DMS53 treated with DMSO at 0.1 percent for 48 hours (cell line): Measurements from ENCODE around the gene HDAC10.

ENCODE experiments used
- DNase-seq: peaks from one replicate; lab custom pipeline; 2025; ENCODE audit not compliant: unreplicated experiment; lab: John Stamatoyannopoulos, UW

The HDAC10 gene

GRCh38 chr22:50244420-50245213, 6.4 kb downstream of the HDAC10 start, which contains the start of gene TUBGCP6:
TSS of gene TUBGCP6 (minus strand) at chr22:50245023. CDS start at chr22:50244459, 564 bp downstream.
- DNase-seq, result peak; percentile 71

GRCh38 chr22:50243685-50244419, 7.2 kb downstream of the HDAC10 start:
- DNase-seq, result peak; percentile 19

- DNase-seq, result no peak
Observed at GRCh38 chr22:50242406-50242949, 8.6 kb downstream of the HDAC10 start.

GRCh38 chr22:50238755-50239154, 12.3 kb downstream of the HDAC10 start:
- DNase-seq, result no peak

GRCh38 chr22:50236731-50237409, 14.2 kb downstream of the HDAC10 start:
- no peak for DNase-seq

- DNase-seq, result no peak
Observed at GRCh38 chr22:50233223-50233622, 17.8 kb downstream of the HDAC10 start.

- DNase-seq, result no peak
Observed at GRCh38 chr22:50232481-50233151, 18.4 kb downstream of the HDAC10 start.

GRCh38 chr22:50229370-50229769, 21.7 kb downstream of the HDAC10 start:
- no peak for DNase-seq

GRCh38 chr22:50228366-50228765, 22.7 kb downstream of the HDAC10 start:
- DNase-seq, result no peak

GRCh38 chr22:50227579-50228215, 23.4 kb downstream of the HDAC10 start:
- no peak for DNase-seq

- no peak for DNase-seq
Observed at GRCh38 chr22:50226875-50227165, 24.2 kb downstream of the HDAC10 start.

- no peak for DNase-seq
Observed at GRCh38 chr22:50226063-50226874, 24.8 kb downstream of the HDAC10 start.

- no peak for DNase-seq
Observed at GRCh38 chr22:50225200-50225969, 25.7 kb downstream of the HDAC10 start.

- no peak for DNase-seq
Observed at GRCh38 chr22:50224071-50224470, 27.0 kb downstream of the HDAC10 start.

- no peak for DNase-seq
Observed at GRCh38 chr22:50222508-50222907, 28.6 kb downstream of the HDAC10 start.

- no peak for DNase-seq
Observed at GRCh38 chr22:50221410-50222300, 29.4 kb downstream of the HDAC10 start.

- no peak for DNase-seq
Observed at GRCh38 chr22:50220603-50221409, 30.3 kb downstream of the HDAC10 start.
